Liver (tissue), 10 donors: ENCODE measurements around the gene ACSL4. TPM values are rescaled to one million over a fixed set of nuclear protein-coding genes. Genes with fewer than 3 reads are reported as not detected.

Source experiments
- DNase-seq: peaks from one replicate; pipeline ENCODE4 v3.0.0-alpha.2; 2017; ENCODE audit warnings: low spot score
- H3K27ac ChIP-seq, 2 donors: one replicate each; pipeline ENCODE4 v1.7.0; 2013; ENCODE audit warnings: inconsistent platforms in 2 of 2, low read length in 2 of 2, control low read depth in 1 of 2, low read depth in 1 of 2, mild to moderate bottlenecking in 1 of 2
- H3K27me3 ChIP-seq, 4 donors: one replicate each; pipeline versions ENCODE4 v1.6.1 to v1.7.0; 2013; ENCODE audit warnings: low read length in 3 of 4, inconsistent platforms in 1 of 4, mild to moderate bottlenecking in 1 of 4, moderate library complexity in 1 of 4; ENCODE audit not compliant: control insufficient read depth in 4 of 4, insufficient read depth in 4 of 4
- H3K36me3 ChIP-seq, 4 donors: one replicate each; pipeline versions ENCODE4 v1.6.1 to v1.7.0; 2013; ENCODE audit warnings: low read length in 3 of 4, mild to moderate bottlenecking in 3 of 4, low read depth in 1 of 4, moderate library complexity in 1 of 4; ENCODE audit not compliant: control insufficient read depth in 4 of 4, insufficient read depth in 3 of 4
- H3K4me1 ChIP-seq, 4 donors: one replicate each; pipeline versions ENCODE4 v1.6.1 to v1.7.0; 2013; ENCODE audit warnings: low read length in 3 of 4, mild to moderate bottlenecking in 3 of 4, moderate library complexity in 1 of 4; ENCODE audit not compliant: control insufficient read depth in 4 of 4, insufficient read depth in 4 of 4
- H3K4me3 ChIP-seq, 3 donors: one replicate each; pipeline versions ENCODE4 v1.6.1 to v1.7.0; 2013; ENCODE audit warnings: low read length in 3 of 3, control low read depth in 1 of 3, low read depth in 1 of 3, mild to moderate bottlenecking in 1 of 3
- H3K9ac ChIP-seq, 2 donors: one replicate each; pipeline ENCODE4 v1.7.0; 2013; ENCODE audit warnings: low read length in 2 of 2, mild to moderate bottlenecking in 2 of 2, moderate library complexity in 2 of 2, control low read depth in 1 of 2, low read depth in 1 of 2
- H3K9me3 ChIP-seq, 4 donors: one replicate each; pipeline versions ENCODE4 v1.6.1 to v1.7.0; 2013; ENCODE audit warnings: low read length in 3 of 4; ENCODE audit not compliant: control insufficient read depth in 4 of 4
- ATF3 ChIP-seq: IDR thresholded peaks from 2 replicates; pipeline ENCODE4 v1.6.1; 2016; ENCODE audit warnings: antibody characterized with exemption
- CTCF ChIP-seq: fragments of 150-350 bp; IDR thresholded peaks from 2 replicates; pipeline ENCODE4 v1.5.1; 2017; ENCODE audit warnings: improper control_type of control experiment, low read depth, low read length; ENCODE audit not compliant: missing input control
- FOXA1 ChIP-seq: IDR thresholded peaks from 2 replicates; pipeline ENCODE4 v1.6.1; 2016; ENCODE audit warnings: antibody characterized with exemption
- FOXA2 ChIP-seq: IDR thresholded peaks from 2 replicates; pipeline ENCODE4 v1.6.1; 2016; ENCODE audit warnings: antibody characterized with exemption
- GABPA ChIP-seq, 2 donors: IDR thresholded peaks in 1 of 2; conservative IDR thresholded peaks in 1 of 2; 2 replicates each; pipeline ENCODE4 v1.6.1; 2016; ENCODE audit warnings: antibody characterized with exemption in 2 of 2, mild to moderate bottlenecking in 1 of 2, moderate library complexity in 1 of 2
- HNF4G ChIP-seq: IDR thresholded peaks from 2 replicates; pipeline ENCODE4 v1.6.1; 2016; ENCODE audit warnings: antibody characterized with exemption
- JUND ChIP-seq, 2 donors: IDR thresholded peaks; 2 replicates each; pipeline ENCODE4 v1.6.1; 2016; ENCODE audit warnings: antibody characterized with exemption in 2 of 2
- NR2F2 ChIP-seq: IDR thresholded peaks from 2 replicates; pipeline ENCODE4 v1.6.1; 2016; ENCODE audit warnings: antibody characterized with exemption
- RAD21 ChIP-seq, 2 donors: IDR thresholded peaks; 2 replicates each; pipeline ENCODE4 v1.6.1; 2016; ENCODE audit warnings: antibody characterized with exemption in 2 of 2, mild to moderate bottlenecking in 2 of 2
- RXRA ChIP-seq, 2 donors: IDR thresholded peaks; 2 replicates each; pipeline ENCODE4 v1.6.1; 2017 to 2018; ENCODE audit warnings: antibody characterized with exemption in 2 of 2, mild to moderate bottlenecking in 1 of 2
- SP1 ChIP-seq: IDR thresholded peaks from 2 replicates; pipeline ENCODE4 v1.6.1; 2018; ENCODE audit warnings: antibody characterized with exemption, mild to moderate bottlenecking
- WGBS: extraction: QIAGEN DNeasy Blood & Tissue Kit; methylation state at CpG from one replicate; pipeline ENCODE4 v1.1.7; 2013; 5-methylcytosine and 5-hydroxymethylcytosine counted together
- polyA plus RNA-seq, 2 donors: library from polyadenylated mRNA; stranded (reverse) in 1 of 2; unstranded in 1 of 2; fragments of 200-250 nt in 1 of 2; fragments of >200 nt in 1 of 2; fragmentation: Nextera tagmentation in 1 of 2; extraction: Ambion mirVana in 1 of 2; gene quantifications; one replicate each; pipeline versions ENCODE4 v1.2.1 to v1.2.3, GENCODE V29; 2013 to 2015
- small RNA-seq: library from RNA; depleted of rRNA; stranded (forward); fragments of <200 nt; gene quantifications from one replicate; pipeline ENCODE3, GENCODE V24; 2014
- total RNA-seq, 2 donors: library from RNA; depleted of rRNA; stranded (reverse); fragments of >200 nt; gene quantifications; one replicate each; pipeline ENCODE4 v1.2.3, GENCODE V29; 2014
- TF ChIP-seq, protein P1 (sequence below): IDR thresholded peaks from 2 replicates; pipeline ENCODE4 v1.6.1; 2016; ENCODE audit warnings: antibody characterized with exemption
- donor health status: healthy.
- donor health status: healthy.
- donor health status: healthy.
- donor health status: healthy.
- donor health status: healthy.

ACSL4 gene
- total and polyA plus RNA-seq, 4 donors, result 5.3 to 928 (median 20.0) TPM

- DNase-seq, result no peak
- Histone ChIP-seq H3K27ac (no peak overlapping the region), H3K4me3 (no peak overlapping the region), H3K9me3 (no peaks in the 10 kb centered on the region), H3K9ac (no peak overlapping the region), H3K4me1 (no peaks in the 10 kb centered on the region), H3K36me3 (no peaks in the 10 kb centered on the region), H3K27me3 (no peaks in the 10 kb centered on the region)
- WGBS, result 46% methylated on average over 5 of the region's 5 CpGs
- TF ChIP-seq SP1, result no peak
These were observed 131.6 kb downstream of the ACSL4 start for GRCh38 chrX:109601486-109601885.

DNA sequence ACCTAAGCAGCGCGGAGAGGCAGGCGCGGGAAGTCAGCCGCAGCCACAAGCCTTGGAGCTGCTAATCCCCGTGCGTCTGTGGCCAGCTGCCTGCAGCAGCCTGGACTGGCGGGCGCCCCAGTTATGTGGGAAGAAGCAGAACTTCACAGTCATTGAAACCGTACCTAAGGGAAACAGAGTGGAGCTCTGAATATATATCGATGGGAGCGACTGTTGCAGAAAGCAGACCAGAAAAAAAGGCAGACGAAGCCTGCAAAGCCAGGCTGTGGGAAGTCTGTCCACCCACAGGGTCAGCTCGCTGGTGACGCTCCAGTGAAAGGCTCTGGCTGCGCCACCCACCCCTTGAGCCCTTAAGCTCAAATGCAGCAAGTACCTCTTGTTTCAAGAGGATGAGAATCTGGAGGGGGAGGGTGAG is 132.8 kb downstream of the ACSL4 start:
- no peak overlapping the region for H3K27ac ChIP-seq
- TF ChIP-seq FOXA2 (no peak), RXRA (IDR thresholded peaks at IDR 0.05) (no peak), JUND (IDR thresholded peaks at IDR 0.05) (no peak), SP1 (no peak), HNF4G (no peak), RAD21 (IDR thresholded peaks at IDR 0.05) (no peak)
- no peaks in the 10 kb centered on the region for H3K36me3 ChIP-seq
- H3K9me3 ChIP-seq, result no peaks in the 10 kb centered on the region
- no peaks in the 10 kb centered on the region for H3K4me1 ChIP-seq
- no peak for DNase-seq
- no peak overlapping the region for H3K9ac ChIP-seq
- no peaks in the 10 kb centered on the region for H3K27me3 ChIP-seq
- no peak overlapping the region for H3K4me3 ChIP-seq
- WGBS, result 22% methylated on average over 16 of the region's 16 CpGs

- no peak for DNase-seq
- H3K9me3 ChIP-seq, result no peaks in the 10 kb centered on the region
- H3K9ac ChIP-seq, result no peak overlapping the region
- H3K4me1 ChIP-seq, result no peaks in the 10 kb centered on the region
- no peaks in the 10 kb centered on the region for H3K36me3 ChIP-seq
- peaks cover 0 to 3% (median 0%) of the 10 kb centered on the region in 4 donors for H3K27me3 ChIP-seq
- H3K27ac ChIP-seq, result no peak overlapping the region
- TF ChIP-seq FOXA2 (no peak), SP1 (no peak), ATF3 (no peak), RXRA (IDR thresholded peaks at IDR 0.05) (no peak), CTCF (no peak), FOXA1 (no peak), RAD21 (IDR thresholded peaks at IDR 0.05) (no peak), GABPA (IDR thresholded peaks at IDR 0.05 in 1 of 2, conservative IDR thresholded peaks at IDR 0.05 in 1 of 2) (no peak), NR2F2 (no peak)
- TF ChIP-seq, protein P1, sequence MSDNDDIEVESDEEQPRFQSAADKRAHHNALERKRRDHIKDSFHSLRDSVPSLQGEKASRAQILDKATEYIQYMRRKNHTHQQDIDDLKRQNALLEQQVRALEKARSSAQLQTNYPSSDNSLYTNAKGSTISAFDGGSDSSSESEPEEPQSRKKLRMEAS, result no peak
- 91% methylated on average over 3 of the region's 3 CpGs for WGBS
- no peak overlapping the region for H3K4me3 ChIP-seq
These were observed 137.0 kb downstream of the ACSL4 start for GRCh38 chrX:109596015-109596414.

Small RNA genes within 50 kb of the gene (small RNA-seq; reads per million reads assigned to genes)
- gene AL118496.2 (not detected), gene RF00019 (not detected)

Other genes with a start within 250 kb of the ACSL4 start
- 1 to 10 TPM; 6.0 to 10.0 TPM for gene NXT2, start 196.4 kb downstream of the ACSL4 start, total RNA-seq
- 1 to 10 TPM; 3.5 to 3.6 TPM for gene NXT2, start 196.4 kb downstream of the ACSL4 start, polyA plus RNA-seq
- gene KCNE5, start 108.1 kb downstream of the ACSL4 start, total RNA-seq, result 1 to 10 TPM in 1 of 2 donors, under 1 TPM in 1; 0.33 to 1.4 TPM
- under 1 TPM in 1 of 2 donors, not detected in 1; 0.05 TPM for gene KCNE5, start 108.1 kb downstream of the ACSL4 start, polyA plus RNA-seq